H1 (cell line): Measurements from ENCODE around the gene SRGAP2C.
"Not testable (repeated sequence)": the region's sequence is repeated elsewhere in the genome, so short reads cannot be mapped to it uniquely, and the experiment has no call there.

Experiments used
- CHD1 ChIP-seq: IDR thresholded peaks from 2 replicates; pipeline ENCODE4 v1.6.1; 2012; ENCODE audit warnings: low read depth, low read length, improper control_type of control experiment
- CTCF ChIP-seq, 3 experiments: IDR thresholded peaks; 1 replicate in 2 of 3; 2 replicates in 1 of 3; pipeline versions ENCODE4 v1.5.1 to v1.6.1; 2011; ENCODE audit warnings: low read length in 3 of 3, mild to moderate bottlenecking in 3 of 3, inconsistent platforms in 2 of 3, low read depth in 1 of 3, moderate library complexity in 1 of 3; ENCODE audit not compliant: insufficient read depth in 1 of 3; ENCODE audit errors: control extremely low read depth in 1 of 3
- EZH2 ChIP-seq: fragments of 200-600 bp; sonication (generic); IDR thresholded peaks from 2 replicates; pipeline ENCODE4 v1.7.1; 2012; ENCODE audit warnings: low read depth, mild to moderate bottlenecking, moderate library complexity, low read length, inconsistent platforms; ENCODE audit not compliant: severe bottlenecking
- HDAC6 ChIP-seq: IDR thresholded peaks from one replicate; pipeline ENCODE4 v1.7.1; 2012; ENCODE audit warnings: low read depth, mild to moderate bottlenecking, inconsistent platforms, low read length, moderate library complexity
- POLR2A ChIP-seq, 2 experiments: IDR thresholded peaks; 1 replicate in 1 of 2; 2 replicates in 1 of 2; pipeline ENCODE4 v1.6.1; 2011; ENCODE audit warnings: low read depth in 2 of 2, low read length in 2 of 2, mild to moderate bottlenecking in 2 of 2; ENCODE audit errors: control extremely low read depth in 1 of 2
- POLR2AphosphoS5 ChIP-seq: IDR thresholded peaks from 2 replicates; pipeline ENCODE4 v1.6.1; 2011; ENCODE audit warnings: low read depth, low read length
- RAD21 ChIP-seq, 2 experiments: IDR thresholded peaks in 1 of 2; conservative IDR thresholded peaks in 1 of 2; 2 replicates each; pipeline ENCODE4 v1.6.1; 2011; ENCODE audit warnings: low read depth in 2 of 2, low read length in 2 of 2, improper control_type of control experiment in 1 of 2, inconsistent platforms in 1 of 2, mild to moderate bottlenecking in 1 of 2, moderate library complexity in 1 of 2
- SP4 ChIP-seq: IDR thresholded peaks from 2 replicates; pipeline ENCODE4 v1.6.1; 2012; ENCODE audit warnings: low read length, inconsistent platforms

- not testable (repeated sequence) for TF ChIP-seq RAD21 (IDR thresholded peaks at IDR 0.05 in 1 of 2, conservative IDR thresholded peaks at IDR 0.05 in 1 of 2; ENCODE audit: low read depth in 2 of 2, low read length in 2 of 2); CTCF (IDR thresholded peaks at IDR 0.05; ENCODE audit: control extremely low read depth in 1 of 3, insufficient read depth in 1 of 3, low read depth in 1 of 3, low read length in 3 of 3); POLR2A (IDR thresholded peaks at IDR 0.05; ENCODE audit: control extremely low read depth in 1 of 2, low read depth in 2 of 2, low read length in 2 of 2); POLR2AphosphoS5; HDAC6; EZH2; CHD1; SP4
These were observed 218.5 kb downstream of the SRGAP2C start for GRCh38 chr1:121403254-121403653.
